Sigmoid colon (tissue), 7 donors: ENCODE data around the gene LCMT1. TPM values are rescaled to one million over a fixed set of nuclear protein-coding genes. Genes with fewer than 3 reads are reported as not detected.

Experiments
- DNase-seq: peaks from one replicate; pipeline ENCODE4 v3.0.0-alpha.2; 2019
- H3K27ac ChIP-seq, 4 donors: fragments of 200-600 bp; sonication (generic); one replicate each; pipeline ENCODE4 v1.5.1; 2016 to 2019; ENCODE audit warnings: mild to moderate bottlenecking in 1 of 4
- H3K27me3 ChIP-seq, 3 donors: fragments of 200-600 bp; sonication (generic); one replicate each; pipeline ENCODE4 v1.5.1; 2019; ENCODE audit warnings: mild to moderate bottlenecking in 1 of 3
- H3K36me3 ChIP-seq, 4 donors: fragments of 200-600 bp; sonication (generic); one replicate each; pipeline ENCODE4 v1.5.1; 2016 to 2019
- H3K4me1 ChIP-seq, 4 donors: fragments of 200-600 bp; sonication (generic); one replicate each; pipeline ENCODE4 v1.5.1; 2017 to 2019
- H3K4me3 ChIP-seq, 4 donors: fragments of 200-600 bp; sonication (generic); one replicate each; pipeline ENCODE4 v1.5.1; 2017 to 2019; ENCODE audit warnings: mild to moderate bottlenecking in 2 of 4, moderate library complexity in 1 of 4
- H3K9me3 ChIP-seq, 4 donors: fragments of 200-600 bp in 3 of 4; sonication (generic) in 3 of 4; one replicate each; pipeline versions ENCODE4 v1.5.1 to v1.6.1; 2013 to 2019
- EP300 ChIP-seq, 4 donors: sonication (generic); formaldehyde crosslinking; IDR thresholded peaks; one replicate each; pipeline ENCODE4 v1.6.1; 2017; ENCODE audit warnings: antibody characterized with exemption in 4 of 4
- POLR2A ChIP-seq, 2 donors: fragments of 450-650 bp; IDR thresholded peaks; one replicate each; pipeline ENCODE4 v1.6.1; 2016; ENCODE audit warnings: antibody characterized with exemption in 2 of 2, mild to moderate bottlenecking in 2 of 2, moderate library complexity in 2 of 2
- POLR2AphosphoS5 ChIP-seq, 4 donors: sonication (generic); formaldehyde crosslinking; IDR thresholded peaks; one replicate each; pipeline ENCODE4 v1.6.1; 2017; ENCODE audit warnings: antibody characterized with exemption in 4 of 4
- WGBS, 2 donors: extraction: QIAGEN DNeasy Blood & Tissue Kit; methylation state at CpG; one replicate each; pipeline ENCODE4 v1.1.7; 2013; 5-methylcytosine and 5-hydroxymethylcytosine counted together
- intact Hi-C: fragments of 100-400 bp; cut with DNase I; formaldehyde crosslinking; loops from one replicate; pipeline ENCODE4 v1.15.1; 2023
- polyA plus RNA-seq, 3 donors: library from polyadenylated mRNA; stranded (reverse); fragments of 200-250 nt; gene quantifications; one replicate each; pipeline ENCODE4 v1.2.3, GENCODE V29; 2013
- total RNA-seq, 4 donors: library from RNA; depleted of rRNA; stranded (reverse); fragments of >200 nt; gene quantifications; one replicate each; pipeline ENCODE4 v1.1.0, GENCODE V29; 2016
- TF ChIP-seq, protein P1 (sequence below), 4 experiments: fragments of 450-650 bp in 3 of 4; fragments of 200-600 bp in 1 of 4; IDR thresholded peaks; one replicate each; pipeline ENCODE4 v1.5.1; 2016 to 2019; ENCODE audit warnings: antibody characterized with exemption in 4 of 4, mild to moderate bottlenecking in 3 of 4, moderate library complexity in 2 of 4
- donor health status: healthy with polysubstance abuse.
- donor health status: Bipolar disorder and iron deficiency.
- donor health status: healthy.

LCMT1 gene
- total and polyA plus RNA-seq, 7 donors, result 27.0 to 61.5 (median 43.5) TPM

DNA sequence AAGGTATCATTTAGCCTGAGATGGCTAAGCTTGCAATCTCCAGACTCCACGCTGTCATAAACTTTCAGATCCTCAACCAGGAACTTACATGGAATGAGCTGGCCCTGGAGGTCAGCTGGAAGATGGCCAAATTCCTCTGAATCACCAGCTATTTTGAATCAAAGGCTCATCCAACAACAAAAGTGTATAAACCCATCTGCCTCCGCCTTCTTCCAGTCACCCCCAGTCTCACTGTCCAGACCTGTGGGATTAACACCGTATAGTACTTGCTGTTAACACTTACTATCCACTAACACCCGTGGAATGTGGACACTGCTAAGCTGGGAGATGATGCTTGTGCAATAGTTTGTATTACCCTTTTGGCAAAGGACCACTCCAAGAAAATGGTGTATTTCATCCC, 1.9 kb upstream of the LCMT1 start:
- TF ChIP-seq, protein P1, sequence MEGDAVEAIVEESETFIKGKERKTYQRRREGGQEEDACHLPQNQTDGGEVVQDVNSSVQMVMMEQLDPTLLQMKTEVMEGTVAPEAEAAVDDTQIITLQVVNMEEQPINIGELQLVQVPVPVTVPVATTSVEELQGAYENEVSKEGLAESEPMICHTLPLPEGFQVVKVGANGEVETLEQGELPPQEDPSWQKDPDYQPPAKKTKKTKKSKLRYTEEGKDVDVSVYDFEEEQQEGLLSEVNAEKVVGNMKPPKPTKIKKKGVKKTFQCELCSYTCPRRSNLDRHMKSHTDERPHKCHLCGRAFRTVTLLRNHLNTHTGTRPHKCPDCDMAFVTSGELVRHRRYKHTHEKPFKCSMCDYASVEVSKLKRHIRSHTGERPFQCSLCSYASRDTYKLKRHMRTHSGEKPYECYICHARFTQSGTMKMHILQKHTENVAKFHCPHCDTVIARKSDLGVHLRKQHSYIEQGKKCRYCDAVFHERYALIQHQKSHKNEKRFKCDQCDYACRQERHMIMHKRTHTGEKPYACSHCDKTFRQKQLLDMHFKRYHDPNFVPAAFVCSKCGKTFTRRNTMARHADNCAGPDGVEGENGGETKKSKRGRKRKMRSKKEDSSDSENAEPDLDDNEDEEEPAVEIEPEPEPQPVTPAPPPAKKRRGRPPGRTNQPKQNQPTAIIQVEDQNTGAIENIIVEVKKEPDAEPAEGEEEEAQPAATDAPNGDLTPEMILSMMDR (IDR thresholded peaks at IDR 0.05), result no peak
- TF ChIP-seq POLR2AphosphoS5 (IDR thresholded peaks at IDR 0.05), result peak in 2 of 4 donors; percentile 22 to 25

DNA sequence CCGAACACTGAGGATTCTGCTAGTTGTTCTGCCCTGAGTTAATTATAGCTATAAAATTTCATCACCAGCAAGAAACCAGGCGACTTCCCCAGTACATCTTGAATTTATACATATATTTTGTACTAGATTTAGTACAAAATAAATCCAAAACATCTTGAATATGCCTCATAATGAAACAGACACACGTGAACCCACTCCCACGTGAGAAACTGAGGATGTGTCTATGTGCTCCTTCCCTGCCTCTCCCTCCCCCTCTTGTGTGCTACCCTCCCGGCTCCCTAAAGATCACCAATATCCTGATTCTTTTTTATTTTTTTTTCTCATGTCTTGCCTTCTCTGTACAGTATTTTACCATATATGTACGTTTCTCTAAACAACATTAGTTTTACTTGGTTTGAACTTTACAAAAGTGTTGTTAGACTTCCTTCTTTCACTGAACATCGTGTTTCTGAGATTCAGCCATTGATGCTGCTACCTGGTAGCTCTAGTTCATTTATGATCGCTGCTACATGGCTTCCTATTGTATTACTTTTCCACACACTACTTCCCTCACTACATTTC, 1.1 kb upstream of the LCMT1 start:
- Histone ChIP-seq H3K27ac (peak overlapping the region; percentile 85 to 88 (median 88)), H3K4me1 (peaks cover 0 to 61% (median 48%) of the 10 kb centered on the region in 4 donors)

More for the DNA sequence above, 1.9 kb upstream of the LCMT1 start:
- Histone ChIP-seq H3K36me3 (peaks cover 0 to 1% (median 0%) of the 10 kb centered on the region in 4 donors), H3K9me3 (no peaks in the 10 kb centered on the region), H3K27ac (peak overlapping the region; percentile 29 to 88 (median 86)), H3K4me1 (peaks cover 0 to 61% (median 48%) of the 10 kb centered on the region in 4 donors), H3K4me3 (no peak overlapping the region), H3K27me3 (no peaks in the 10 kb centered on the region)
- DNase-seq, result peak; percentile 76
- 18 to 57% methylated on average over 4 of the region's 4 CpGs for WGBS, 2 donors
- intact Hi-C loops, result loop anchor here (2.0 to 5.0 kb wide), 3 partner anchors 61 to 572 kb away; partner anchors contain the start of gene RBBP6

DNA sequence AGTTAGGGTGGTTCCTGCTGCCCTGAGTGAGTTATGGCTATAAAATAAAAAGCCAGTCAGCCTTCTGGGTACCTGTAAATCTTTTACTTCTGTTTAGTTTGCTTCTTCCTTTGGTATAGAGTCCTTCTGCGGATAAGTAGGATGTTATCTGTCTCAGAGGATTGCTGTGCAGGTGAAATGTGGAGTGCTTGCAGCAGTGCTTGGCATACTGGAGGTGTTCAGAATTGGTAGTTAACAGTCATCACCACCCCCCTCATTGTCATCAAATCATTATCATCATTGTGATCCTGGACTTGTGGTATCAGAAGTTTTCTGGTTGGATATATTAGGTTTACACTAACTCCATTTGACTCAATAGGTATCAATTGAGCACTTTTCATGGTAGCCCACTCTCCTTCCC, 2.6 kb downstream of the LCMT1 start:
- intact Hi-C loops, result loop anchor here (5.0 kb wide), 1 partner anchor 577 kb away; the partner anchor contains the start of gene RBBP6
- Histone ChIP-seq H3K27me3 (no peaks in the 10 kb centered on the region), H3K36me3 (peaks cover 0 to 23% (median 3%) of the 10 kb centered on the region in 4 donors), H3K4me1 (peaks cover 0 to 46% (median 34%) of the 10 kb centered on the region in 4 donors), H3K9me3 (no peaks in the 10 kb centered on the region), H3K4me3 (no peak overlapping the region), H3K27ac (no peak overlapping the region)
- no peak for TF ChIP-seq POLR2A (IDR thresholded peaks at IDR 0.05)
- TF ChIP-seq EP300 (IDR thresholded peaks at IDR 0.05), result no peak
- TF ChIP-seq, protein P1 (IDR thresholded peaks at IDR 0.05), result no peak
- no peak for TF ChIP-seq POLR2AphosphoS5 (IDR thresholded peaks at IDR 0.05)
- WGBS, 2 donors, result 47 to 79% methylated on average over 1 of the region's 1 CpG
- no peak for DNase-seq

More for the DNA sequence above, 1.1 kb upstream of the LCMT1 start:
- WGBS, 2 donors, result 8 to 21% methylated on average over 8 of the region's 8 CpGs
- H3K27me3 ChIP-seq, result no peaks in the 10 kb centered on the region
- H3K4me3 ChIP-seq, result peak overlapping the region; percentile 80 to 96 (median 92)
- no peak for DNase-seq
- TF ChIP-seq, protein P1 (IDR thresholded peaks at IDR 0.05), result no peak
- TF ChIP-seq POLR2A (IDR thresholded peaks at IDR 0.05) (no peak), POLR2AphosphoS5 (IDR thresholded peaks at IDR 0.05) (no peak), EP300 (IDR thresholded peaks at IDR 0.05) (no peak)
- no peaks in the 10 kb centered on the region for H3K9me3 ChIP-seq
- H3K36me3 ChIP-seq, result peaks cover 0 to 8% (median 0%) of the 10 kb centered on the region in 4 donors
- intact Hi-C loops, result loop anchor here (5.0 kb wide), 1 partner anchor 573 kb away; the partner anchor contains the start of gene RBBP6

DNA sequence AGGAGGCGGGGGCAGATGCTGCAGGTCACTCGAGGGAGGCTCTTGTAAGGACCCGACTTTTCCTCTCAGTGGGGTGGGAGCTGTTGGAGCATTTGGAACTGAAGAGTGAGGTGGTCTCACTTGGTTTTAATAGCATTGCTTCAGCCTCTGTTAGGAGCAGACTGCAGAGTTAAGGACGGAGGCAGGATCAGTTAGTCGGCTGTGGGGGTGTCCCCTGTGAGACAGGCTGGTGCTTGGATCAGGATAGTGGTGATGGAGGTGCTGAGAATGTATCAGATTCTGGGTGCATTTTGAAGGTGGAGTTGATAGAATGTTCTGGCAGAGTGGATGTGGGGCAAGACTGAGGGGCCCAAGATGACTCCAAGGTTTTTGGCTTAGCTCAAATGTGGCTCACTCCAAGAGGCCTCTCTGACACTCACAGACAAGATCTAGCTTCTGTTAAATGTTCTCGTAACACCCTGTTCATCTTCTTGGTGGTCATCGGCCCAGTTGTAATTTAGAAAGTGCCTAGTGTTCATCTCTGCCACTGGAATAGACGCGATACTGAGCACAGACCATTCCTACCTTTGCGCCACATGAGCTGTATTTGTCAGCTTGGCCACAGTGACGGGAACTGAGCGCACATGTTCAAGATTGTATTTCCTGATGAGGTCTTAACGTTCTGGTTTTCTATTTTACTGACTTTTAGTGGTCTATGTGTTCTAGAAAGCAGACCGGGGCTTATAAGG, 7.5 kb downstream of the LCMT1 start:
- Histone ChIP-seq H3K9me3 (no peaks in the 10 kb centered on the region), H3K27ac (no peak overlapping the region), H3K36me3 (peaks cover 0 to 23% (median 3%) of the 10 kb centered on the region in 4 donors), H3K4me3 (no peak overlapping the region), H3K4me1 (peaks cover 0 to 6% (median 1%) of the 10 kb centered on the region in 4 donors), H3K27me3 (no peaks in the 10 kb centered on the region)
- WGBS, 2 donors, result 85 to 86% methylated on average over 14 of the region's 14 CpGs
- TF ChIP-seq, protein P1 (IDR thresholded peaks at IDR 0.05), result no peak
- TF ChIP-seq EP300 (IDR thresholded peaks at IDR 0.05) (no peak), POLR2A (IDR thresholded peaks at IDR 0.05) (no peak), POLR2AphosphoS5 (IDR thresholded peaks at IDR 0.05) (no peak)
- intact Hi-C loops, result no loop called here
- DNase-seq, result no peak
